ENCODE results near the gene CHD3.

DNA sequence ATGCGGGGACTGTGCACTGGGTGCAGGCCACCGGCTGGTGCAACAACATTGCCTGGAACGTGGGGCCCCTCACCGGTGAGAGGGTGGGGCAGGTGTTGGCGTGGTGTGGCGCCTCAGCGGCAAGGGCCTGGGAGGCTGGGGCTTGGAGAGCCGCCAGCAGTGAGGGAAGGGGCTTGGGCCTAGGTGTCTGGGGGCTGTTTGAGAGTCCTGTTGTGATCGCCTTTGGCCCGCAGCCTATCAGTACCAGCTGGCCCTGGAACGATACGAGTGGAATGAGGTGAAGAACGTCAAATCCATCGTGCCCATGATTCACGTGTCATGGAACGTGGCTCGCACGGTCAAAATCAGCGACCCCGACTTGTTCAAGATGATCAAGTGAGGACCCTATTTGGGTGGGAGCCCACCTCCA lies 36.3 kb upstream of the CHD3 start:
- TF ChIP-seq, protein P1, sequence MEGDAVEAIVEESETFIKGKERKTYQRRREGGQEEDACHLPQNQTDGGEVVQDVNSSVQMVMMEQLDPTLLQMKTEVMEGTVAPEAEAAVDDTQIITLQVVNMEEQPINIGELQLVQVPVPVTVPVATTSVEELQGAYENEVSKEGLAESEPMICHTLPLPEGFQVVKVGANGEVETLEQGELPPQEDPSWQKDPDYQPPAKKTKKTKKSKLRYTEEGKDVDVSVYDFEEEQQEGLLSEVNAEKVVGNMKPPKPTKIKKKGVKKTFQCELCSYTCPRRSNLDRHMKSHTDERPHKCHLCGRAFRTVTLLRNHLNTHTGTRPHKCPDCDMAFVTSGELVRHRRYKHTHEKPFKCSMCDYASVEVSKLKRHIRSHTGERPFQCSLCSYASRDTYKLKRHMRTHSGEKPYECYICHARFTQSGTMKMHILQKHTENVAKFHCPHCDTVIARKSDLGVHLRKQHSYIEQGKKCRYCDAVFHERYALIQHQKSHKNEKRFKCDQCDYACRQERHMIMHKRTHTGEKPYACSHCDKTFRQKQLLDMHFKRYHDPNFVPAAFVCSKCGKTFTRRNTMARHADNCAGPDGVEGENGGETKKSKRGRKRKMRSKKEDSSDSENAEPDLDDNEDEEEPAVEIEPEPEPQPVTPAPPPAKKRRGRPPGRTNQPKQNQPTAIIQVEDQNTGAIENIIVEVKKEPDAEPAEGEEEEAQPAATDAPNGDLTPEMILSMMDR (IDR thresholded peaks at IDR 0.05; ENCODE audit: insufficient read depth, low read length) = no peak
- TF ChIP-seq, protein P2, sequence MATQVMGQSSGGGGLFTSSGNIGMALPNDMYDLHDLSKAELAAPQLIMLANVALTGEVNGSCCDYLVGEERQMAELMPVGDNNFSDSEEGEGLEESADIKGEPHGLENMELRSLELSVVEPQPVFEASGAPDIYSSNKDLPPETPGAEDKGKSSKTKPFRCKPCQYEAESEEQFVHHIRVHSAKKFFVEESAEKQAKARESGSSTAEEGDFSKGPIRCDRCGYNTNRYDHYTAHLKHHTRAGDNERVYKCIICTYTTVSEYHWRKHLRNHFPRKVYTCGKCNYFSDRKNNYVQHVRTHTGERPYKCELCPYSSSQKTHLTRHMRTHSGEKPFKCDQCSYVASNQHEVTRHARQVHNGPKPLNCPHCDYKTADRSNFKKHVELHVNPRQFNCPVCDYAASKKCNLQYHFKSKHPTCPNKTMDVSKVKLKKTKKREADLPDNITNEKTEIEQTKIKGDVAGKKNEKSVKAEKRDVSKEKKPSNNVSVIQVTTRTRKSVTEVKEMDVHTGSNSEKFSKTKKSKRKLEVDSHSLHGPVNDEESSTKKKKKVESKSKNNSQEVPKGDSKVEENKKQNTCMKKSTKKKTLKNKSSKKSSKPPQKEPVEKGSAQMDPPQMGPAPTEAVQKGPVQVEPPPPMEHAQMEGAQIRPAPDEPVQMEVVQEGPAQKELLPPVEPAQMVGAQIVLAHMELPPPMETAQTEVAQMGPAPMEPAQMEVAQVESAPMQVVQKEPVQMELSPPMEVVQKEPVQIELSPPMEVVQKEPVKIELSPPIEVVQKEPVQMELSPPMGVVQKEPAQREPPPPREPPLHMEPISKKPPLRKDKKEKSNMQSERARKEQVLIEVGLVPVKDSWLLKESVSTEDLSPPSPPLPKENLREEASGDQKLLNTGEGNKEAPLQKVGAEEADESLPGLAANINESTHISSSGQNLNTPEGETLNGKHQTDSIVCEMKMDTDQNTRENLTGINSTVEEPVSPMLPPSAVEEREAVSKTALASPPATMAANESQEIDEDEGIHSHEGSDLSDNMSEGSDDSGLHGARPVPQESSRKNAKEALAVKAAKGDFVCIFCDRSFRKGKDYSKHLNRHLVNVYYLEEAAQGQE (IDR thresholded peaks at IDR 0.05; ENCODE audit: insufficient replicate concordance, low read depth) = no peak
- no peak for TF ChIP-seq SPI1 (IDR thresholded peaks at IDR 0.05; ENCODE audit: borderline replicate concordance, low read depth)
- no peak for TF ChIP-seq POLR2AphosphoS5 (IDR thresholded peaks at IDR 0.05; ENCODE audit: low read depth)

All from HL-60 (cell line).